NCI-H748 (cell line): ENCODE measurements around the gene ZBTB7C.

Source experiments
- DNase-seq: peaks from one replicate; lab custom pipeline; 2025; ENCODE audit not compliant: unreplicated experiment; lab: John Stamatoyannopoulos, UW

ZBTB7C gene

DNA sequence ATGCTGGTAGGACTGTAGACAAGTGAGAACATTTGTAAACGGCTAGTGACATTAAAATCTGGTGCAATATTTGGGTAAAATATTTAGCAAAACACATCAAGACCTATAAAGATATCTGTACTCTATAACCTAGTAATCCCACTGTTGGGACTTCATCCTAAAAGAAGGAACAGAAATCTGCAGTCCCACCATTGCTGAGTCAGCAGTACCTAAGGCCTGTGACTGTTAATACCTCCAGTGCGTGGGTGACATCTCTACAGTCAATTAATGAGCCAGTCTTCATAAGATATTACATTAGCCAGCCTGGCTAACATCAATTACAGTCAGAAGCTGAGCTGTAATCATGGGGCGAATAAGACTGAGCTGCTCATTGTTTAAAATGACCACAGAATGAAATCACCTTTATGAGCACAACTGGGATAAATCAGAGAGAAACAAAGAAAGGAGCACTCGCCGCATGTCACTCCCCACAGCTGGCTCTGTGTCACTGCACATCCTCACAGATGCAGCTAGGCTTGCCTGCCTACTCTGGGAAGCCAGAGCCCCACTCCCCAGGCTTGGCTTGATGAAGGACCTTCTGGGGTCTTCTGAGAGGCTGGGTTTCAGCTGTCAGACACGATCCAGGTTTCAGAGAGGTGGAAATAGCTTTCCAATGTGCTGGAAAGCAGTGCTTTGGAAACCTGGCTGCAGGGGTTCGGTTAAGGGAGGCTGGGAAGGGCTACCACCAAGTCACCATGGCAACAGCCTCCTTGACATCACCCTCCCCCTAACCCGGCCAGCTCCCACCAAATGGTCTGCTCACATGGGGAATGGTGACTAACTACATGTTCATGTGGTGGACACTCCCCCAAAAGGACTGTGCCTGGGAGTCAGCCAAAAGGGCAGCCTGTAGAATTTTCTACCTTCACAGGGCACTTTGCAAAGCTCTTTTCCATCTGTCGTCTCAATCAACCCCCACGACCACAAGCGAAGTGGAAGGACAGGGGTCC is 145.0 kb downstream of the ZBTB7C start:
- DNase-seq: no peak

GRCh38 chr18:48263192-48263853 is 145.9 kb downstream of the ZBTB7C start:
- DNase-seq: no peak

- no peak for DNase-seq
Measured at GRCh38 chr18:48260237-48260636, 148.9 kb downstream of the ZBTB7C start.

DNA sequence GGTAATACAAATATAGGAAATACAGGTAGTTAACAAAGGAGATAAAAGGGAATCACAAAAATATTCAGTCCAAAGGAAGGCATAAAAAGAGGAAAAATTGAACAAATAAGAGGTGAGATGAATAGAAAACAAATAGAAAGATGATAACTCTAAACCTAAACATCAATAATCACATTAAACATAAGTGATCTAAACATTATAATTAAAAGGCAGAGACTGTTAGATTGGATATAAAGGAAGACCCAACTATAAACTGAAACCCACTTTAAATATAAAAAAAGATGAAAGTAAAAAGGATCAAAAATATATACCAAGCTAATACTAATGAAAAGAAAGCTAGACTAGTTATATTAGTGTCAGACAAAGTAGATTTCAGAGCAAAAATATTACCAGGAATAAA is 152.3 kb downstream of the ZBTB7C start:
- no peak for DNase-seq

DNA sequence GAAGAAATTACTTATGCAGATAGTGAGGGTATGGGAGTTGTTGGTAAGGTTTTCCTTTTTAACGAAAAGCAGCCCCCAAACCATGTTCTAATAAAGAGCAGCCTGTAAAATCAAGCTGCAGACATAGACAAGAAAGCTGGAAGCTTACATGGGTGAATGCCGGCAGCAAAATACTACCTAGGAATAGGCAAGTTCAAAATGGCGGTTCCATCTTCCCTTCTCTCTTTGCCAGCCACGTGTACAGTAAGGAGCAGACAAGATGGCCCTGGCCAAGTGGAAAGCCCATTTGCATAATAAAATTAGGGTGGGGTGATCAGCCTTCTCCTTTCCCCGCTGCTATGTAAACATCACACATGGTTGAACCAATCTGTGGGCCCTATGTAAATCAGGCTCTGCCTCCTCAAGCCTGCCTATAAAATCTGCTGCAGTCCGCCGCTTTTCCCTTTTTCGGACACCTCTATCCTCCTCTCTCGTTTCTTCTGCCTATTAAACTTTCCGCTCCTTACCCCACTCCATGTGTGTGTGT is 155.0 kb downstream of the ZBTB7C start:
- DNase-seq: no peak

GRCh38 chr18:48252525-48252924 is 156.7 kb downstream of the ZBTB7C start:
- no peak for DNase-seq

DNA sequence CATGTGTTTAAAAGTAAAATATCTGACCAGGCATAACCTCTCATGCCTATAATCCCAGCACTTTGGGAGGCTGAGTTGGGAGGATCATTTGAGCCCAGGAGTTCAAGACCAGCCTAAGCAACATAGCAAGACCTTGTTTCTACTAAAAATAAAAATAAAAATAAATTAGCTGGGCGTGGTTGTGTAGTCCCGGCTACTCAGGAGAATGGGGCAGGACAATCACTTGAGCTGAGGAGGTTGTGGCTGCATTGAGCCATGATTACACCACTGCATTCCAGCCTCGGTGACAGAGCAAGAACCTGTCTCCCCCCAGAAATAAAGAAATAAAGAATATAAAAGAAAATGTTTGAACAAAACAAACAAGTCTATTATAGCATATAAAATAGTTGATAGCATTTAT is 158.3 kb downstream of the ZBTB7C start:
- DNase-seq: no peak

GRCh38 chr18:48250362-48250907 is 158.7 kb downstream of the ZBTB7C start:
- no peak for DNase-seq

DNA sequence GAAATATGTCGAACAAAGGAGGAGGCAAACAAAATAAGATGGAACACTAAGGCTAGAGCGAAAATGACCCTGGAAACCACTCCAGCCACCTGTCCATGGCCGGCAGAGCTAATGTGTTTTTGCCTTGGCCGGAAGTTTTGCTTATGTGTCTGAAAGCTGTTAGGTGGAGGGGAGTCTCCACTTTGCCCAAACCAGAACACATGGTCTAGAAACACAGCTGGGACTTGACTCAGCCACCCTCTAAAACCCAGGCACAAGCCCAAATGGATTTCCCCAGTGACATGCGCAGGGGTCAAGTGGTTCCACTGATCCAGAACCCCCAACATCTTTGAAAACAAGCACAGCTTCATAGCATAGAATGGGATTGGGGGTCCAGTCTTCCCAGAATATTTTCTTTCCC is 159.3 kb downstream of the ZBTB7C start:
- DNase-seq: no peak

DNA sequence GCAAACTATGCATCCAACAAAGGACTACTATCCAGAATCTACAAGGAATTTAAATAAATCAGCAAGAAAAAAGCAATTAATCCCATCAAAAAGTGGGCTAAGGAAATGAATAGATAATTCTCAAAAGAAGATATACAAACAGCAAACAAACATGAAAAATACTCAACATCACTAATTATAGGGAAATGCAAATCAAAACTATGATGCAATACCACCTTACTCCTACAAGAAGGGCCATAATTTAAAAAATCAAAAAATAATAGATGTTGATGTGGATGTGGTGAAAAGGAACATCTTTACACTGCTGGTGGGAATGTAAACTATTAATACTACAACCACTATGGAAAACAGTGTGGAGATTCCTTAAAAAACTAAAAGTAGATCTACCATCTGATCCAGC is 164.7 kb downstream of the ZBTB7C start:
- DNase-seq: no peak

DNA sequence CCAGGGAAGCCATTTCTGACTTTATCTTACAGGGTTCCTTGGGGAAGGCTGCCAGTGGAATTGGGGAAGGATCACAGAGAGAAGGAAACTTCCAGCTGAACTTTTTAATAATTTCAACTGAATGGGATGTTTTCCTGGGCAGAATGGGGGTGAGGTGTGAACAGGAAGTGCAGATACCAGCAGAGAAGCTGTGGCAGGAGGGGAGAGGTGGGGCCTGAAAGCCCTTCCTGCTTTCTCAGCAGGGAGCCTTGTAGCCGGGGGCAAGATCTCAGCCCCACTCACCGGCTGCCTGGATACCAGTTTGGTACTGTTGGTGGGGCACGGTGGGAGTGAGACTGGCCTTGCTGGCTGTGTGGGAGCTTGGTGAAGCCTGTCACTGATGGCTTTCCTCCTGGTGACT is 170.5 kb downstream of the ZBTB7C start:
- no peak for DNase-seq

DNA sequence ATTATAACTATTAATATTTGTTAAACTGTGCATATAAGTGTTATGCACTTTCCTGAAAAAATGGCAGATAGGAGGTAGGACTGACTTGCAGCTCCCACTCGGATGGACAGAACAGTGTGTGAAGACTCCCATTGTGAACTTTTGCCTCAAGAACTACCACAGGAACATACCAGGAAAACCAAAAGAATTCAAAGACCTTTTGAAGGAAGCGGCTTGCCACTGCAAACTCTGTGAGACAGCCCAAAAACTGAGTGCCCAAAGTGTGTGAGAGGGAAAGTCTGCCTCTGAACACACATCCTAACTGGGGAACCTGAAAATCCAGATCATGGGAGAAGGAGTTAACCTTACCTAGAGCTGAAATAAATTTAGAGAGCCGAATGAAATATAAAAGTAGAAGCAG is 171.0 kb downstream of the ZBTB7C start:
- DNase-seq: no peak

DNA sequence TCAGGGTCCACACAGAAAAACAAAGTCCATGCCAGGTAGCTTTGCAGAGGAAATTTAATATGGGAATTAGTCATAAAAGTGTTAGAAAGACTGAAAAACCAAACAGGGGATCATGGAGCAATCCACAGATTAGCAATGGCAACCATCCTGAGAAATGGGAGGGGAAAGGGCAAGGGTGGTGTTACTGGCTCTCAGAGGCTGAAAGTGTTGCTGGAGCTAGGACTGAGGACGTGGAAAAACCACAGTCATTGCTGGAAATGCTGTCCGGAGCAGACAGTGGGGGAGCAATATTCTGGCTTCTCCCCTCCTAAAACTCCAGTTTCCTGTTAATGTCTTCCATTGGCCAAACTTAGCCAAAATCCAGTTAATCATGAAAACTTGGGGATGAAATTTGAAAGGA is 172.4 kb downstream of the ZBTB7C start:
- no peak for DNase-seq

- DNase-seq: peak; percentile 78
Measured at GRCh38 chr18:48230467-48231113, 178.6 kb downstream of the ZBTB7C start.

GRCh38 chr18:48229552-48229981 is 179.6 kb downstream of the ZBTB7C start:
- peak; percentile 18 for DNase-seq

GRCh38 chr18:48228841-48229240 is 180.3 kb downstream of the ZBTB7C start:
- no peak for DNase-seq

GRCh38 chr18:48228301-48228715 is 180.9 kb downstream of the ZBTB7C start:
- DNase-seq: no peak

DNA sequence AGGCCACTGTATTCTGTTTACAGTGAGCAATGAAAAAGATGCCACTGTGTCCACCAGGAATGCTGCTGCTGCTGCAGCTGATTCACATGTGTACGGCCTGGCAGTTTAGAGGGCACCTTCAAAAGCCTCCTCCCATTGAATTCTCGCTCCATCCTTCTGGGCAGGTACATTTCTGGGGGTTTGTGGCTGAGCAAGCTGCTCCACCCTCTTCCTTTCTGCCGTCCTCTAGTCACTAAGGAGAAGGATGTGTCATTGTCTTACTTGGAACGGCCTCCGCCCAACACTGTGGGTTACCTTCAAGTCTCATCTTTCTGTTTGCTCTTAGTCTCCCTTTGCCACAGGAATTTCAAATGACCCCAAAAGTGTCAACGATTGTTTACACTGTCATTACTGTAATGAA is 182.0 kb downstream of the ZBTB7C start:
- peak; percentile 61 for DNase-seq

DNA sequence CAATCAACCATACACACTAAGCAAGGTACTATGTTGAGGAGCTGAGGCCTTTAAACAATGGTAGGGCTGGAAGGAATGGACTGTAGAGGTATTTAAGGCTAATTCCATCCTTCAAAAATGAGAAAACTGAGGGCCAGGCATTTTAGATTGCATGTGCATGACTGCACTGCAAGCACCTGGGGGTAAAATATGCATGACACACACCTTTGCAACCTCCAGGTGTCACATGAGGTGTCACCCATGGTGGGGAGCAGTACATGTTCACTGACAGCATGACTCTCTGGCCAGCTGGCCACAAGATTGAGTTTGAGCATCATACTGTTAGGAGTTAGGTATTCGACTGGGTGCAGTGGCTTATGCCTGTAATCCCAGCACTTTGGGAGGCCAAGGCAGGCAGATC is 182.8 kb downstream of the ZBTB7C start:
- no peak for DNase-seq

GRCh38 chr18:48222118-48222517 is 187.1 kb downstream of the ZBTB7C start:
- DNase-seq: peak; percentile 98

GRCh38 chr18:48219810-48220499 is 189.2 kb downstream of the ZBTB7C start:
- no peak for DNase-seq
